NCI-H526 (cell line): Measurements from ENCODE around the gene DMAP1.

Experiments used
- DNase-seq, 2 experiments: peaks; one replicate each; lab custom pipeline; 2025; lab: John Stamatoyannopoulos, UW

The DMAP1 gene

DNA sequence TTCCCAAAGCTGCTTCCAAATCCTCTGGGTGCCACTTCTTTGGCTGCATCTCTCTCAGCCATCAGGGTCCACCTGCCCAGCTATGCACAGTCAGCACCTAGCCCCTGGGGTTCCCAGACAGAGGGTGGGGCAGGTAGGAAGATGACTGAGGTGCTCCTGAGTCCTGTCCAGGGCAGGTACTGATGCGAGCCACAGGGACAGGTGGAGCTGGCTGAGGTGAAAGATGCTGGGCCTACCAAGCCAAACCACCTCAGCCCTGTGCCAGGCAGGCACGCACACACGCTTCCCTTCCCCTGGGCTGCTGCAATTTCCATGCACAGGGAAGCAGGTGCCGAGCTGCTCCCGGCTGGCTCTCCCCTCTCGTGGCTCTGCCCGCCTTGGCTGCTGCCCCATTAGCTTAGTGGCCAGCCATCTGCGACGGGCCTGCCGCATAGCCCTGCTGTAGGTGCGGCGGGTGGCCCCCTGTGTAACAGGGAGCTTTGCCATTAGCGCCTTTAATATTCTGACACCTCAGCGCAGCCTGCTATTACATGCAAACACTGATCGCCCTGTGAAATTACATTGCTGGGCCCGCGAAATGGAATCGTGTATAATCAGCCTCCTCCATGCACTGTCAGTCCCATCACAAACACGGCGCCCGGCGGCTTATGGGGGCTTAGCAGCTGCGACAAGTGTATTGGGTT is 38.9 kb downstream of the DMAP1 start:
- DNase-seq, result peak; percentile 56 to 92

DNA sequence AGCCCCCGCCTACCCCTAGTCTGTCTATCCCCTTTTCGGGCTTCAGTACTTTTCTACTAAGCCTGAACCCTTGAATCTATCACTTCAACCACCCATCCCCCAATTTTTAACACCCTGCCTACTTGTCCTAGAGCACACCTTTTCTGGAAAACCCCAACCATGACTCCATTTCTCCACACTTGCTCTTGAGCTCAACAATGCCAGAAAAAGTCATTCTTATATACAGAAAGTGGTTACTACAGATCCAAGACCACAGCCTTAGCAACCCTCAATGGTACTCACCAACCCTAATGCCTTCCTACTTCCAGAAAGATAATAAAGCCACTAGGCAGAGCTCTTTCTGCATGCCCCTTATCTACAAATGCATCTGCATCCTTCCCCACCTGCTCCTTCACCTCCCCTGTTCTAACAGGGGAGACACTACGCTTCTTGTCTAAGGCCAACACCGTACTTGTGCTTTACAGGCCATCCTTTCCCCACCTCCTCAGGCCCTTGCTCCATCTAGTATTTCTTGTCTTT is 41.2 kb downstream of the DMAP1 start:
- no peak for DNase-seq

DNA sequence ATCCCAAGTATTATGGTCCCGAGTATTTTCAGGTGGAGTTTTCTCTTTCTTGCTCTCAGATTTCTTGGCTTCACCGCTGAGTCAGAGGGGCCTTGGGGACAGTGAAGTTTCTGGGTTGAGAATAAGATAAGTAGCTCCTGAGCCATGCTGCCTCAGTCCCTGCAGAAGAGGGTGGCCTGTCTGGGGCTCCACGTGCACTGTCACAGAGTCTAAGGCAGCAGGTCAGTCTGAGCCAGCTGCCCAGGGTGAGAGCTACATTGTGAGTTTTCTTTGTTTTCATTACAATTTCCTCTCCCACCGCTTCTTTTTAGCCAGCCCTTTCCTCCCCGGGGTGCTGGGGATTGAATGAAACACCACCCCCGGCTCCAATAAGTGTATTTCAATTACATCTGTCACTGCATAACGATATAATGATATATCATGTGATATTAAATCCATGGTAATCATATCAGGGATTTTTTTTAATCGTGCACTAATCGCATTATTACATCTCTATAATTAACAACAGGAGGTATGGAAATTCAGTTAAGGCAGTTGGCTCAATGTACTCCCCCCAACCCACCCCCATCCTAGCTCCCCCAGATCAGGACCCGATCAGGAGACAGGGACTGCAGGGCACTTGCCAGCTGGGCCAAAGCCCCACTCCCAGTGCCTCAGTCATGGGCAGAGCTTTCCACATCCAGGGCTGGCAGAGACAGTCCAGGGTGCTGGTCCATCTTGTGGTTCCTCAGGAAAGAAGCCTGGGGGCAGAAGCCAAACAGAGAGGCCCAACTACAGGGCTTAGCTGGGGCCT is 43.7 kb downstream of the DMAP1 start:
- DNase-seq, result no peak

DNA sequence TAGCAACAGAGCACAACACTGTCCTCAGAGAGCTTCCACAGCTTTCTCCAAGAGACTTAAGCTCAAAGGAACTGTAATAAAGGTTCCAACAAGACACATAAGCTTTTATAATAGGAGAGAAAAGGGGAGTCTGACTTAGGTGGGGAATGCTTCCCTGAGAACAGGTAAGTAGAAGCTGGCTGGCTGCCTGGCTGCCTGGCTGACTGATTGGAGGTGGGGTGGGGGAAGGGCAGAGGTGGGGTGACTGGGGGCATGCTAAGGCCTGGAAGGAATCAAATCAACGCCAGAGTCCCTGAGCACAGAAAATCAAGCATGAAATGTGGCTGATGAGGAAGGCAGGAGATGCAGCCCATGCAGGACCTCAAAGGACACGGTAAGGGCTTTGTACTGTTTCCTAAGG is 45.8 kb downstream of the DMAP1 start:
- no peak for DNase-seq

DNA sequence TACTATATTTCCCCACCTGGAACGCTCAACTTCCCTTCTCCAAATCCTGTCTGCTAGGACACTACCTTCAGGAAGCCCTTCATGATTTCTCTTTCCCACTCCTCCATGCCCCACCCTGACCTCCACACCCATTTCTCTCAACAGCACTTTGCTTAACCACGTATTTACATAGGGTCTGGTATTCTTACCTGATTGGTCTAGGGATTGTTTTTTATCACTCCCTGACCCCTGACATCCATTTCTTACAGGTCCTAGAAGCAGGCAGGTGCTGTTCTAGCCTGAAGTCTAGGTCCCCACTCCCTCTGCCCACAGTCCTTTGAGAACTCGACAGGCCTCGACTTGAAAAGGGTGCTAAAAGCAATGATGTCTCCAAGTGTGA is 47.5 kb downstream of the DMAP1 start:
- peak; percentile 44 to 49 for DNase-seq

DNA sequence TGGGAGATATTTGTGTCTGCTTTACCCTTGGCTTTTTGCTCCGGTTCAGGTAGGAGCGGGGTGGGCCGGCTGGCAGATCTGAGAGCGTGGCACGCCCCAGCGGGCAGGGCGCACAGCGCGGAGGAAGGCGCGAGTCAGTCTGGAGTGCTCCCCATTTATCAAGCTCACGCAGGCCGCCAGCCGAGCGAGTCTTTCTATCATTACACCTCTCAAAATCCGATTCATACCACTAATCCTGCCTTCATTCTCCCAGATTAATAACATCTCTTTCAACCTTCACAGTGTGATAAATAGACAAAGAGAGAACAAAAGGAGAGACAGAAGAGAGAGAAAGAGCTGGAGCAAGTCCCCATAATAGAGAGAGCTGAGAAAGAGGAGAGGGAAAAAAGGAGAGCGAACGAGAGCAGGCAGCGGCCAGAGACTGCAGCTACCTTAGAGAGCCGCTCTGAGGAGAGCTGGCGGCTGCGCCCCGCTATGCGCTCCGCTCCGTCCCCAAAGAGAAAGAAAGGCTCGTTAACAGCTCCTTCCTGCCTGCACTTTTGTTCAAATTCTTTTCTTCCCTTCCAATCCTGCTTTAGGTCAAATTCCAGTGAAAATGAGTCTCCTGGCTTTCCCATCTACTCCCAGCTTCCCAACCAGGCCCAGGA is 48.0 kb downstream of the DMAP1 start:
- no peak for DNase-seq

DNA sequence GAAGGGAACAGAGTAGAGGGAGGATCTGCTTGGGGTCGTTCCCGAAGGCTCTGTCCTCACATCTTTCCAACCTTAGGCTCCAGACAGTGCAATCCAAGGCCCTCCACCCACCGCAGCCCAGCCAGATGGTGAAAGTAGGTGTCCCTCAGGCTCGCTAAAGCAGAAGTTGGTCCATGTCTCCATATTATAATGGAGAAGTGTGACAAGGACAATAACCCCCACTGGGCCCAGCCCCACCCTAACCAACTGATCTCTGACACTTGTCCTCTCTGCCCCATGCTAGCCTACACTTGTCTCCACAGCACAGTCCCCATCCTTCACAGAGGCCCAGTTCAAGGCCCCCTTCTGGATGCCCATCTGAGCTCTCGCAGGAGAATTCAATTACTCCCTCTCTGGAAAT is 48.7 kb downstream of the DMAP1 start:
- no peak for DNase-seq

DNA sequence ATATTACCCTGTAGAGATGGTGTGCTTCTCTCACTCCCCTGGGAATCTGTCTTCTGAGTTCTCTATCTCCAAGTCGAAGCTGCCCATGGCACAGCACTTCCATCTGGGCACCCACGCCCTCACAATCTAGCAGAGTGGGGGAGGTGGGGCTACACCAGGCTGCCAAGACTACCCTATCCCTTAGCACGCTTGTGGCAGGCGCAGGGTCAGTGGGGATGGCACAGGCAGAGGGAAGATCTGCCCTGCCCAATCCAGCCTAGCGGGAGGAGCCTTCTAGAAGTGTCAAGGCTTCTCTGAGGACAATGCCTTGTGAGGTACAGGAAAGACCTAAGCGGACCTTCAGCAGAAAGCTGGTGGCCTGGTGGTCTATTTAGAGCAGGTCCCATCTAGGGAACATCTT is 49.1 kb downstream of the DMAP1 start:
- no peak for DNase-seq

DNA sequence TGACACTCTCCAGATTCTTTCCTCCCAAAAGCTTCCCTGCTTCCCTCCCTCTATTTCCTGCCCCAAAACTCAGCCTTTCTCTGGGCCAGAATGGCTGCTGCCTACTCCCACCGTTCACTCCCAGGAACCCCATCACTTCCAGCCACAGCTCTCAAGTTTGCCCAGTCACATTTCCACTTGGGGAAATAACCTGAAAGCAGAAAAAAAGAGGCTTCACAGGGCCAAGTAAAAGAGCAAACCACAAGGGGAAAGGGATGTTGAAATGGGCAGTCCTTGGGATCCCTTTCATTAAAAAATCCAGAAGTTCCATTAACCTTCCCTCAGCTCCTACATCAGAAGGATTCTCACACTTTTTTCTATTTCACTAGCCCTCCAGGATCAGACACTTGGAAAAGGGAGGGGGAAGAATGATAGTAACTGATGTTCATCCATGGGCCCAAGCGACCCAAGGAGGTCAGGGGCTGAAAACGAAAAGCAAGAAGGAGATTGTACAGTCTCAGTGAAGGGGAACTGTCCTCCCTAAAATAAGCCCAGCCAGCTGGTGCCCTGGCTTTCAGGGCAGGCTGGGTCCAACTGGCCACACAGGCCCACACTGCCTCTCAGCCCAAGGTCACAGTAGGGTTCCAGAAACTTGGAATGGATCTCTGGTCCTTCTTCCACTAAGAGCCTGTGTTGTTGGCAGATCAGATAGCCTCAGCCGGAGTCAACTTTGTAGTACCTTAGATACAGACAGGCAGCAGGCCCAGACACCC is 49.7 kb downstream of the DMAP1 start:
- DNase-seq, result no peak

DNA sequence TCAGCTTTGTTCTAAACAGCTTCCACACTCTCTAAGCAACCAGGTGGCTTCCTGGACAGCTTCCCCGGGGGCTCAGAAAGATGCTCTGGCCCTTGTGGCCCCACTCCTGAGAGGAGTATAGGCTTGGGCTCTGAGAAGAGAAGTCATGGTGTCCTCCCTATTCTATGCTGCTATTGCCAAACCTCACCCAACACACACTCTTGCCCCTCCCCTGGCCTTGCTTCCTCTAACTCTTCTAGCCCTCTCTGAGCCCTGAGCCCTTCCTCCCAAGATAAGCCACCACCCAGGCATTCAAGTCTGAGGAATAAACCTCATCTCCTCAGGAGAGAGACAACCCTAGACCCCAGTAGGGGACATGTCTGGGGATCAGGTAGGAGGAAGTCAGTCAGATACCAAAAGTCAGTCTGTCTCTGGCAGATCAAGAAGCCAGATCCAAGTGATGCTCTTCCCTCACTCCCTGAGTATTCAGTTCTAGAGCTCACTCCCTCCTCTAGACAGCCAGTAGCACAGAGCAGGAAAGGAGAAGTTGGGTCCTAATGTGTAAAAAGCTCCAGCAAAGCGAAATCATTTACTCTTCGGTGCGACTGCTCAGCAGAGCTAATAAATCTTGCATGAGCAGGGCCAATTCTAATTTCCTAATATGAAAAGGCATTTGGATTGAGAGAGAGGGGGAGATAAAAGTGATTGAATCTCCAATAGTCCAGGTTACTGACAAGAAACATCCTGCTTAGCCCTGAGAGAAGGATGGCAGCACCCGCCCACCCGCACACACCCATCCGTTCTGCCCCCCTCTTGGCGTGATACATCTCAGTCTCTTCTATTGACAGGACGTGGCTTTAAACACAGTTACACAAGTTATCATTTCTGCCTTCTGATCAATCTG is 50.5 kb downstream of the DMAP1 start:
- DNase-seq, result no peak

DNA sequence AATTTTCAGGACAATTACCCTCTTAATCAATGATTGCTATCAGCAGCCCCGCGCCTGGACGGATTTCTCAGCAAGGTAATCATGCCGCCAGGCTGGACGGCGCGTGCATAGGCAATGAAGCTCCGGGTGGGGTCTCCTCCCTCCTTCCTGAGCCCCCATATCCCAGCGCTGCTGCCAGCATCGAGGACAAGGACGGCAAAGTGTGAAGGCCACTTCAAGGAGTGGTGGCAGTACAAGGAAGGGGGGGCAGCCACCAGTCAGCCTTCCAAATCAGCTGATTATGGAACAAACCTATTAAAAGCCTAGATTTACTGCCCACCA is 51.1 kb downstream of the DMAP1 start:
- DNase-seq, result no peak

DNA sequence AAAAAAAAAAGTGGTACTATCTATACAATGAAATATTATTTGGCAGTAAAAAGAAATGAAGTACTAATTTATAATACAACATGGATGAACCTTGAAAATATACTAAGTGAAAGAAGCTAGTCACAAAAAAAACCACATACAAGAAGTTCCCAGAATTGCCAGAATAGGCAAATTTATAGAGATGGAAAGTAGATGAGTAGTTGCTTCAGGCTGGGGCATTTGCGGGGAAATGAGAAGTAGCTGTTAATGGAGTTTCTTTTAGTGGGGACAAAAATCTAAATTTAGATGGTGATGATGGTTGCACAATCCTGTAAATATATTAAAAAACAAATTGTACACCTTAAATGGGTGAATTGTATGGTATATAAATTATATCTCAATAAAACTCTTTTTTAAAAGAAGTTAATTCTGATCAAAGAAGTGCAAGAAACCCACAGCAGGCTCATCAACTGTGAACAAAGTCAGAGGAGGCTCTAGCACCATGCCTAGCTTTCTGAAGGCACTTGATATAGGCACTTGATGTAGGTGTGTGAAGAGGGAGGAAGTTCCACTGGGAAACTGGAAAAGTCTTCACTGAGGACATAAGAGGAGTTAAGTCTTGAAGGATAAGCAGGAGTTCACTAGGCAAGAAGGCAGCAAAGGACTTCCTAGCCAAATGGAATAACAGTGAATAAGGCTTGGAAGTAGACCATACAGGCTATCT is 52.5 kb downstream of the DMAP1 start:
- DNase-seq, result no peak

DNA sequence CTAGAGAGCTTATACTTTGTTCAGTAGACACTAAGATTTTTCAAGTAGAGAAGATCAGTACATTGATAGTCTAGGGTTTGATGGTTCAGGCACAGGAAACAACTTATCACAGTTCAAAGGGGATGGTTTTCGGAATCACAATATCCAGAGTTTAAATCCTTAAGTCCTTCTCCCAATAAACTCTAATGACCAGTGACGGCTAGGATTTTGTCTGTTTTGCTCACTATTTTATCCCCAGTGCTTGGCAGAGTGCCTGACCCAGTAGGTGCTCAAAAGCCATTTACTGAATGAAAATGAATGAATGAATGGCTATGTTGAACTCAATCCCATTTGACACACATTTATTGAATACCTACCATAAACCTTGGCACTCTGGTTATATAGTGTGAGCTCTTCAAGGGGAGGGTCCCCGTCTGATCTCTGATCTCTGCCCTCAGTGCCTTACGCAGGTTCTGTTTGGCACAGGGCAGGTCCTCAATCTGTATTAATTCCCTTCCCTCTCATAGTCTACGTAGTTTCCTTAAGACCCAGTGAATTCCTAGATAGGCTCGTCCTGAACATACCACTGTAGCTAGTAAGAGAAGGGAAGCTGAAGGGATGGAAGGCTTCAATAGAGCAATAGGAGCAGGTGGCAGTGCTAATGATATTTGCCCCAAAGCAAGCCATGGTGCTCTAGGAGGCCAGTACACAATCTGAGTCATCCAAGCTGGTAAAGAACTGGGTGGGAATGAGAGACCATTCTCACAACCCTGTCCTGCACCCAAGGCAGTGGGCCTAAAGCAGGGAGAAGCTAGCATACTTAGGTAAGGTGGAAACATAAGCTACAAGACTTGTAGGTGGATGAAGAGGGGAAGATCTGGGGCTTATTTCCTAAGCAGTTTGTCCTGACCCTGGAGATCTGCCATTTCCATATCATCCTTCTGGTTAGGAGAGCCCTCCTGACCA is 53.4 kb downstream of the DMAP1 start:
- DNase-seq, result no peak

DNA sequence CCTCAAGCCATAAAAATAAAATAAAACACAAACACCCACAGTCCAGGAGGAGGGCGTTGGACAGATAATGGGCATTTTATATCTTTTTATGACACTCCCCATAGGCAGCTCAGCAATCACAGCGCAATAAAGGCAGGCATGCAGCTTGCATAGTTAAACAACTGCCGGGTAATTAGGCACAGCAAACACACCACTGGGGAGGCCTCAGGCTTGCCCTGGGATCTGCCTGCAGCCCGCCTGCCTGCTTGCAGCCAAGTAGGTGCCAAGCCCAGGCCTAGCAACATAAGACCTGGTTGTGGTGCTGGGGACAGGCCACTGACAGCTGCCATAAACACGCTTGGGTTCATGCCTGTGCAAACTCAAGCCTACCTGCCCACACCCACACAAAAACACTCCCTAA is 54.2 kb downstream of the DMAP1 start:
- DNase-seq, result no peak

DNA sequence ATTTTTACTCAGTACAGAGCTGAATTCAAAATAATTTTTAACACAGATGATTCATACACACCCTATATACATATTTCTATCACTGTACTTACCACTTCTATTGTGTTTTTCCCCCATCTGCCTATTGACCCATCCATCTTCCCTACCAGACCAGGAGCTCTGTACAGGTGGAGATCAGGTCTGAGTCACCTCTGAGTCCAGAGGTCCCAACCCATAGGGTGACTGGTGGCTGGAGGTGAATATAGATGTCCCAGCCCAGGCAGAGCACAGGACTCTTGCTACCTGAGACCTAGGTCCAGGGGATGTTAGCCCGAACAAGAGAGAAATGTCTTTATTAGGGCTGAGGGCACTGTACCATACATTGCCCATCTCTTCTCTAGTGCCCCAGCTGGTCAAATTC is 54.8 kb downstream of the DMAP1 start:
- no peak for DNase-seq
